ENCODE measurements around the gene GASK1A.
"Not testable (repeated sequence)": the region's sequence is repeated elsewhere in the genome, so short reads cannot be mapped to it uniquely, and the experiment has no call there.

GASK1A gene

DNA sequence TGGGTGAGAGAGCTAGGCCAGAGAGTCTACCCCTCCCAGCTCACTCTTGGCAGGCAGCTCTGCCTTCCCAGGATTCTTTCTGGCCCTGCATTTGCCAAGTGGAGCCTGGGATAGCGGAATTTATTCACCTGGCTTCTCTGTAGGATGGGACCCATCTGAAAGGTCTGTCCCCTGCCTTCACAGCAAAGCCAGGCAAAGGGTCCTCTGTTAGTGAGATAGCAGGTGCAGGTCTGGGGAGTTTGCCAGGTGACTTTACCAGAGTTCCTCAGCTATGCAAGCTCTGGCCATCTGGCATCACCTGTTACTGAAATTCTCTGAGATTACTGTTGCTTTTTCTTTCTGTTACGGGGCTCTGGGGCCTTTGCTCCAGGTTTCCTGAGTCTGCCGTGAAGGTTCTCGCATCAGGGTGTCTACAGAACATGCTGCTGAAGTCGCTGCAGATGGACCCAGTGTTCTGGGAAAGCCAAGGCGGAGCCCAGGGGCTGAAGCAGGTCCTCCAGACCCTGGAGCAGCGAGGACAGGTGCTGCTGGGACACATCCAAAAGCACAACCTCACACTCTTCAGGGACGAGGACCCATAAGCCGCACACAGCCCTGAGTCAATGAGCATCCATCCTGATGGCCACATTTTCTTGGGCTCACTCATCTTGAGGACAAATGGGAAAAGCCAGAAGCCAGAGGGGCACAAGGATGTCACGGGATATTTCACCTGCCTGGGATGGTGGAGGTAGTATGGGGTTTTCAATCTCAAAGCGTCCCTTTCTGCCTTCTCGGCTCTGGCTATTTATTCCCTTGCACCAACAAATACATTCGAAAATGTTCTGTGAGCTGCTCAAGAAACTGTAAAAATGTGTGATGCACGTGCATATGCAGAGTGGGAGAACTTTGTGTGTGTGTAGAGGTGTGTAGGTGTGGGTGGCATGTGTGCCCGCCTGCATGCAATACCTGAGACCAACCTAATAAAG lies 77.0 kb downstream of the GASK1A start:
- DNase-seq (ENCODE audit: extremely low read depth in 1 of 2, low read depth in 1 of 2): no peak

DNA sequence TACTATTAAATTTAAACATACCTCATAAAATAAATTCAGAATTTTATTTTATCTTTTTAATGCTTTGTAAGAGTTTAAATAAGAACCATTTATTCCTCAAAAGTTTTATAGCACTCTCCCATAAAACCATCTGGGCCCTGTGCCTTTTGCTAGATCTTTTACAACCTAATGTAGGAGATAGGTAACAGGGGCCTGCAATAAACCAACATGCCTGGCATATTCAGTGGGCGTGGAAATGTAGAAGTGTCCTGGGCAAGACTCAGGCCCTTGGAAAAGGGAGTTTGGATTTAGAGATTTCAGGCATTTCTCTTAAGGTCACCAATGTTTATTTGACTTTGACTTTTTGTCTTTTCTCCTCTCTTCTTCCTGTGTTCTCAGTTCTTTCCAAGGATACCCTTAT lies 80.3 kb downstream of the GASK1A start:
- DNase-seq (ENCODE audit: extremely low read depth in 1 of 2, low read depth in 1 of 2): no peak

DNA sequence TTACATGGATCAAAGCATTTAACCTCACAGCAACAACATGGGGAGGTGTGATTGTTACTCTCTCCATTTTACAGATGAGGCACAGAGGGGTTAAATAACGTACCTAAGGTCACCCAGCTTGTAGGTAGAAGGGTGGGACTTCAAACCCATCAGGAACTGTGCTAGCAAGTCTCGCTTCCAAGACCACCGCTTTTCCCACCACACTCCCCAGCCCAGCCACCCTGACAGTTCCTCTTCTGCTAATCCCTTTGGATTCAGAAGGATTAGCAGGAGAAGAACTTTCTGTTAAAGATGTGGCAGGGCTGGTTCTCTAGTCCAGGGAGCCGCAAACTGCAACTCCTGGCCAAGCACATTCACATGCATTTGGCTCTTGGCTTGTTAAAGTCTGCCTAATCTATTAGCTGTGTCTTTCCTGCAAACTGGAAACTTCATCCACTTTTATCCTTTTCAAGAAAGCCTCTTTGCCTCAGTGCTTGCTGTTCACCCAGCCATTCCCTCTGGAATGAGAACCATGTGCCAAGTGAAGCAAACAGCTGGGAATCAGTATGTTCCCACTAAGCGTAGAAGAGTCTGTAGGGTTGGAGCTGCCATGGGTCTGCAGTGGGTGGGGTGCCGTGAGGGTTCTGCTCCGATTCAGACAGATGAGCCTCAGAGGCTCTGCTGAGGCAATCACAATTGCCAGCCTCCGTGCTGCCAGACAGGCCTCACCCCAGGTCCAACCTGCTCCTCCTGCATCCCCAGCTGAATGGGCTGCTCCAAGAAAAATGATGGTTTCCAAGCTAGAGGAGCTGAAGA lies 82.2 kb downstream of the GASK1A start:
- no peak for DNase-seq (ENCODE audit: extremely low read depth in 1 of 2, low read depth in 1 of 2)

DNA sequence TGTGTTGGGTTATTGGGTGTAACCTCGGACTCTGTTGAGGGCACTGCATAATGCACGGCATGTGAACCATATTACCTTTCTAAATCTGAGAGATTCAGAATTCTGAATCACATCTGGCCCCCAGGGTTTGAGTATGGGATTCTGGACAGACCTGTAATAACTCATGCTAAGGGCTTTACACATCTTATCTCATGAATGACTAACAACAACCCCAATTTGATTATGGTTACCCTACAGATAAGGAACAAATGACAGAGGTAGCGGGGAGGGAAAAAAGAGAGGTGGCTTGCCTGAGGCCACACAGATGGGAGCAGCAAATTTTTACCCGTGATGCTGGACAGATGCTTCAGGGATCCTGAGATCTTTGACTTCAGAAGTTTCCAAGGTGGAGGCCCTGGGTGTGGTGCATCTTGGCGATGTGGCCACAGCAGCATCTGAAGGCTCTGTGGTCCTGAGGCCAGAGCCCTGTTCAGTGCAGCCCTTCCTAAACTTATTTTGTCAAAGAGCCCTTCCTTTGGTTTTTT lies 83.0 kb downstream of the GASK1A start:
- DNase-seq (ENCODE audit: extremely low read depth in 1 of 2, low read depth in 1 of 2): no peak

DNA sequence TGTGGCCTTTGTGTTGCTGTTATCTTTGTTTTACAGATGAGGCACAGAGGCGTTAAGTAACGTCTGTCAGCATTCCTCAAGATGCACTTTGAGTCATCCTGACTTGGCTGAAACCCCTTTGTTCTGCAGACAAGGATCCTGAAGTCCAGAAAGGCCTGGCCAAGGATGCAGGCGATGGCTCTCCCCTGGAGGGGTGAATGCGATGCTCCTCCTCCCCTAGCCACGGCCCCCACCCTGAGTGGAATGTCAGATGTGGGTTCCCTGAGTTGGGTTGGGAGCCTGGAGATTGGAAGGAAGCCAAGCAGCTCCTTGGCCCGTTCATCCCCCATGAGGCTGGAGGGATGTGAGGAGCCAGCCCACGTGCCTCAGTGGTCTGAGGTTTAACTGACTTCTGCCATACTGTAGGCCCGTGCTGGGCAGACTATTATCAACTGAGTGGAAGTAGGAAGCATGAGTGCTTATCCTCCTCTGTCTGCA lies 83.5 kb downstream of the GASK1A start:
- DNase-seq (ENCODE audit: extremely low read depth in 1 of 2, low read depth in 1 of 2): no peak

DNA sequence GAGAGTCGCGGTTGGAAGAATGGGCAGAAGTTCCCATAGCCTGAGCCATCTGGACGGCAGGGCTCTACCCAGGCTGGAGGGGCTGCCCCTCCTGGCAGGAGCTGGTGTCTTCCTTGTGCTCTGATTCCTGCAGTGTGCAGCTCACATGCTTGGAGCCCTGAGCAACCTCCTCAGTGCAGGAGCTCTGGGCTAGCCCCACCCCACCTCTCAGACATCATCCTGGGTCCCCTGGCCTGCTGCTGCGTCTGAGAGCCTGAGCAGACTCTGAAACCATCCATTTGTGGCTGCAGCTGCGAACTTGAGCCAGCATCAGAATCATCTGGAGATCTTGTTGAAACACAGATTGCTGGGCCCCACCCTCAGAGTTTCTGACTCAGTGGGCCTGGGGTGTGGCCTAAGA lies 84.0 kb downstream of the GASK1A start:
- DNase-seq (ENCODE audit: extremely low read depth in 1 of 2, low read depth in 1 of 2): no peak

DNA sequence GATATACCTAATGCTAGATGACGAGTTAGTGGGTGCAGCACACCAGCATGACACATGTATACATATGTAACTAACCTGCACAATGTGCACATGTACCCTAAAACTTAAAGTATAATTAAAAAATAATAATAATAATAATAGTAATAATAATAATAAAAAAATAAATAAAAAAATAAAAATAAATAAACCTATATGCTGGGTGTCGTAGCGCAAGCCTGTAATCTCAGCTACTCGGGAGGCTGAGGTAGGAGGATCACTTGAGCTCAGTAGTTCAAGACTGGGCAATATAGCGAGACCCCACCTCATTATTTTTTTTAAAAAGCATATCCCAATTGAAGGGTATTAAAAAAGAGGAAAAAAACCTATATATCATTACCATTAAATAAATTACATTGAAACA lies 91.6 kb downstream of the GASK1A start:
- DNase-seq (ENCODE audit: extremely low read depth in 1 of 2, low read depth in 1 of 2): not testable (repeated sequence)

DNA sequence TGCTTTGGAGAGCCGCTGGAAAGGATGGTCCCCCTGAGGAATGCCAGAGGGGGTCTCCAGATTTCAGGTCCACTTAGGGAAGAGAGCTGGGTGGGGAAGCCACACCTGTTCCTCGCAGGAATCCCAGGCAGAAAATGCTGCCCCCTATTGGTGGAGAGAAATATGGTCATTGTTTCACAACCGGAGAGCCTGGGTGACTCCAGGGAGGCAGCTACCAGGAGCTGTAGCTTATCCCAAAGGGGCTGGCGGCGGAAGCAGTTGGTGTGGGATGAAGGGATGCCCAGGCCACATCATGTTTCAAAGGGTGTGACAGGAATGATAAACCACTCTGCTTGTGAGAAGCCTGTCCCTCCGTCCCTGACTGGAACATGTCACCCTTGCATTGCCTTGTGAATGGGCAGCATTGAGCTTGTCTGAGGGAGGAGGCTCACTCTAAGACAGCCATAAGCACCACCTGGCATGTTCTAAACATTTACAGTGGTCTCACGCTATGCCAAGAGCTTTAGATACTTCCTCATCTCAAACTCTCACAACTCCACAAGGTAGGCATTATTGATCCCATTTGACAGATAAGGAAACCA lies 92.3 kb downstream of the GASK1A start:
- DNase-seq (ENCODE audit: extremely low read depth in 1 of 2, low read depth in 1 of 2): no peak

DNA sequence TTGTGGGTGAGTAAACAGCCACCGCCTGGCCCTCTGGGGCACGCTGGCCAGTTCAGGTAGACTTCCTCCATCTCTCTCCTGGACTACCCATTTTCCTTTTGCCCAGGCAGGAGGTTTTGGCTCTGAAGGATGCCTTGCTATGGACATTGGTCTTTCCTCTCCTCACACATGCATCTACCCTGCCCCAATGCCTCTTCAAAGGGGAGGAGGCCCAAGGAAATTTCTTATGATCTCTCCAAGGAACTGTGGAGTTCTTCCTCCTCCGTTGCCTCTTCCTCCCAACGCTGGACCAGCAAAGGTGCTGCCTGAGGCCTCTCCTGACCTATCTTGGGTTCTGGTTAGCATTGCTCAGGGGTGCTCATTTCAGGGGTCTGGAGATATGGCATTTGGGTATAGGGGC lies 93.2 kb downstream of the GASK1A start:
- no peak for DNase-seq (ENCODE audit: extremely low read depth in 1 of 2, low read depth in 1 of 2)

DNA sequence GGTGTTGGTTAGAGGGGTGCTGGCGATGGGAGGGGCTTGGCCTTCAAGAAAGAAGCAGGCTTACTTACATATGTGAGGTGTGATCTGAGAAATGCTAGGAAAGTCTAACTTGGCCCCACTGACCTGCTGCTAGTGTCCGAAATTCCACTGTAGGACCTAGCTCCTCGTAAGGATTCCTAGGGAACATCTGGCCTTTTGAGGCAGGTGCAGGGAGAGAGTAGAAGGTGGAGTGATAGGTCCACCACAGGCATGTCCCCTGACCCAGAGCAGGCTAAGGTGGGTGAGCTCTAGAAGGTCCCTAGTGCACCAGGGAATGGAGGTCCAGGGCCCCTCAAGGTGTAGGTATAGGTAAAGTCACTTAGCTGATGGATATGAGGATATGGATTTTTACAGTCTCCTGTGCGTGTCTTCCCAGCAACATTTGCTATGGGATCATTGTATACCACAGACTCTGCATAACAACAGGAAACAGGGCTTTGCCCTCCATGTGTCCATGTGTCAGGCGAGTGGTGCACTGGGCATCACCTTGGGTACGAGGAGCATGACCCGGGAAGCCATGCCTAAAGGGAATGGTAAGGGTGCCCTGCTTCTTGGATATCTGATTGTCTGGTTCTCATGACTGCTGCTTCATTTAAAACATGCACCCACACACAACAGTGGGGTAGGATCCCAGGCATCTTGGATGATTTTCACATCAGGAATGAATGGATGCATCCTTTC lies 94.2 kb downstream of the GASK1A start:
- DNase-seq (ENCODE audit: extremely low read depth in 1 of 2, low read depth in 1 of 2): no peak

DNA sequence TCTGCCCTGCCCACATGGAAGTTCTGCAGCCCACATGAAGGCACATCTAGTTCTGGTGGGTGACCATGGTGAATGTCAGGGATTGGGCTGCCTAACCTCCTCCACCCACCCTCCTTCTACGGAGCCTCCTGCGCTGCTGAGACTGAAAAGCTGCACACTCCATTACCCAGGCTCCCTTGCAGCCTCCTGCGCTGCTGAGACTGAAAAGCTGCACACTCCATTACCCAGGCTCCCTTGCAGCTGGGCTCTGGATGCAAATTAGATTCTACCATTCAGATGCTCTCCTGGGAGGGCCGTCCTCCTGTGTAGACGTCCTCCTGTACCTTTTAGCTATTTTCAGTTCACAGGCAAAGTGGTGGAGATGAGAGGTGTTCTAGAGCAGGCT lies 94.7 kb downstream of the GASK1A start:
- no peak for DNase-seq (ENCODE audit: extremely low read depth in 1 of 2, low read depth in 1 of 2)

DNA sequence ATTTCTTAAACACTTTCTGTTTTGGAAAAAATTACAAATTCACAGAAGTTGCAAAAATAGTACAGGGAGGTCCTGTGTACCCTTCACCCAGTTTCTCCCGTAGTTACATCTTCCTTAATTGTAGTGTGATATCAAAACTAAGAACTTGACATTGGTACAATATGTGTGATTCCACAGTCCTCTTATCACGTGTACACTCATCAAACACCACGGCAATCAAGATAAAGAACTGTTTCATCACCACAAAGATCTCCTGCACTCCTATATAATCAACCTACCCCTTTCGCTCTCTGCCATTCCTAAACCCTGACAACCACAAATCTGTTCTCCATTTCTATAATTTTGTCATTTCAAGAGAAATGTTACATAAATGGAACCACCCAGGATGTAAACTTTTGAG lies 95.4 kb downstream of the GASK1A start:
- DNase-seq (ENCODE audit: extremely low read depth in 1 of 2, low read depth in 1 of 2): no peak

DNA sequence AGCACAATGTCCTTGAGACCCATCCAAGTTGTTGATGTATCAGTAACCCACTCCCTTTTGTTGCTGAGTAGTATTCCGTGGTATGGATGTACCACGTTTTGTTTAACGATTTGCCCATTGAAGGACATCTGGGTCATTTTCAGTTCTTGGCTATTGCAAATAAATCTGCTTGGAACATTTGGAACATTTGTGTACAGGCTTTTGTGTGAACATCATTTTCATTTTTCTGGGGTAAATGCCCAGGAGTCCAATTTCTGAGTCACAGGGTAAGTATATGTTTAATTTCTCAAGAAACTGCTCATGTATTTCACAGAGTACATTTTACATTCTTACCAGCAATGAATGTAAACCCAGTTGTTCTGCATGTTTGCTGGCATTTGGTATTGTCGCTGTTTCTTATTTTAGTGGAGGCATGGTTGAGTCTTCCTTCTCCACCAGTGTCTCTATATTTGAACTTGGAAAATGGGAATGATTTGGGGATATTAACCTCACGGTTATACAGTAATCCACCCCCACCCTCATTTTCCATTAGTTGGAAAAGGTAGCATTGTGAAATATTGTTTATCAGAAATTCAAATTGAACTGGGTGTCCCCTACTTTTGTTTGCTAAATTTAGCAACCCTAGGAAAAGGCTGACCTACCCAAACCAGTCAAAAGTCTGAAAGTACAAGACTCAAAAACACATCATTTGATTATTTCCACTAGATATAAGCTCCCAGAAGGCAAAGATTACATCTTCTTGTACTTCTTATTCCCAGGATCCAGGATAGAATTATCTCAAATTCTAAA lies 96.0 kb downstream of the GASK1A start:
- no peak for DNase-seq (ENCODE audit: extremely low read depth in 1 of 2, low read depth in 1 of 2)

DNA sequence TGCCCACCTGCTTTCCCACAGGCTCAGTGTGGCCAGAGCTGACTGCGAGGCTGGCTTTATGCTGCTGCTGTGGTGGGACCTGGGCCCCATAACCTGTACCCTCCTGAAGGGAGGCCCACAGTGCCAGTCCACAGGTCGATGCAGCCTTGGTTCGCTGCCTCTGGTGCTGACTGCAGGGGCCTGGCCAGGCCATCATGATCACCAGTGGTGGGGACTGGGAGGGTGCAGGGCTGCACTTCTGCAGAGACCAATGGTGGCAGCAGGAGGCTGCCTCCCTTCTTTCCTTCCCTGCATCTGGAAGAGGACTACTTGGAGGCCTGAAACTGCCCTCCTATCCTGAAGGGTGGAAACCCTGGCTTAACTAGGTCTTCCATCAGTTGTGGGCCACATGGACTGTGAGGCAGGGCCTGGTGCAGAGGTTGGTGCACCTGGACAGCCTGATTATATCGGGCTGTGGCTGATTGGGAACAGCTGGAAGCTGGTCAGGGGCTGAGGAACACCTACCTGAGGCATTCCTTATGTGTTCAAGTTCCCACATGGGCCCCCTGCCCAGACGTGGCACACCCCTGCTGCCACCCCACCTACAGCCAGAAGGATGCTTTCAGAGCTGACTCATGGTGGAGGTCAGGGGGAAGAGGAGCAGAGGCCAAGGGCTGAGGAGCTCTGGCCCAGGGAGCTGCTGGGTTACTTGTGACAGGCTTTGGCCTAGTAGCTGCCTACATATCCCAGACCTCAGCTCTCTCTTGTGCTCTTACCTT lies 97.0 kb downstream of the GASK1A start:
- DNase-seq (ENCODE audit: extremely low read depth in 1 of 2, low read depth in 1 of 2): no peak

DNA sequence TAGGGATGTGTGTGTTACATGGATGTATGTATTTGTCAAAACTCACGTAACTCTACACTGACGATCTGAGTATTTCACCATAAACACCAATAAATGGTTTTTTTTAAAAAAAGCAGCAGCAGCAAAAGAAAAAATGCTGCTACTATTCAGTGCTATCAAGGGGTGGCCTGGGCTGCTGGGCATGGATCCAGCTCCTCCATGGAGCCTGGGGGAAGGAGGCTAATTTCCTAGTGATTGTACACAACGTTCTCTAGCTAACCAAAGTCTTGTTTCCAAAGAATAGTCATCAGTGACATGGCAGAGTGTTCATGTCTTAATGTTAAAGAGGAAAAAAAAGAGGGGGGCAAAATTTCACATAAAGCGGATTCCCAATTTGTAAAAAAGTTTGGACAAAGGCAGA lies 97.7 kb downstream of the GASK1A start:
- DNase-seq (ENCODE audit: extremely low read depth in 1 of 2, low read depth in 1 of 2): no peak

DNA sequence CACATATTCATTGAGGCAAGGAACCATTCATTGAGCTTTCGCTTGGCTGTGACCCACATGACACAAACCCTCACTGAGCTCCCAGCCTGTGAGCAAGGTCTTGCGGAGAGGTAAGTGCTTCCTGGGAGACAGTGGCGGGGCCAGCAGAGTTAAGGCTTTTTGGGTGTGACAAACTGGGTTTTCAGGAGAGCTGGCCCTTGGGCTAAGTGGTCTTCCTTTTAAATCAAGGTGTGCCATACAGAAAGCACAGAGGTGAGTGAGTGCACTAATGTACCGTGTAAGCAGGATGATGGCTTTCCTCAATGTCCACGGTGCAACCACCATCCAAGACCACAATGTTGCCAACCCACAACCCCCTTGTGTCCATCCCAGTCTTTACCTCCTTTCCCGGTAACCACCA lies 98.2 kb downstream of the GASK1A start:
- DNase-seq (ENCODE audit: extremely low read depth in 1 of 2, low read depth in 1 of 2): no peak

DNA sequence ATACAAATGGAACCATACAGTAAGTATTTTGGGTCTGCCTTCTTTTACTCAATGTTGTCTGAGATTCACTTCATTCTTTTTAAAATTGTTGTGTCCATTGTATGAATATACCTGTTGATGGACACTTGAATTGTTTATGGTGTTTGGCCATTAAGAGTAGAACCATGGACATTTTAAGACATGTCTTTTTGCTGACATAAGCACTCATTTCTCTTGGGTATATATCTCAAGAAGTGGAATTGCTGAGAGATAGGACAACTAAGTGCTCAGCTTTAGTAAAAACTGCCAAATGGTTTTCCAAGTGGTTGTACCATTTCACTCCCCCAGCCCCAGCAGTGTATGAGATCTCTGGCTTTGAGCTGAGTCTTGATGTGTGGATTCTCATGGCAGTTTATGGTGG lies 98.6 kb downstream of the GASK1A start:
- DNase-seq (ENCODE audit: extremely low read depth in 1 of 2, low read depth in 1 of 2): no peak

DNA sequence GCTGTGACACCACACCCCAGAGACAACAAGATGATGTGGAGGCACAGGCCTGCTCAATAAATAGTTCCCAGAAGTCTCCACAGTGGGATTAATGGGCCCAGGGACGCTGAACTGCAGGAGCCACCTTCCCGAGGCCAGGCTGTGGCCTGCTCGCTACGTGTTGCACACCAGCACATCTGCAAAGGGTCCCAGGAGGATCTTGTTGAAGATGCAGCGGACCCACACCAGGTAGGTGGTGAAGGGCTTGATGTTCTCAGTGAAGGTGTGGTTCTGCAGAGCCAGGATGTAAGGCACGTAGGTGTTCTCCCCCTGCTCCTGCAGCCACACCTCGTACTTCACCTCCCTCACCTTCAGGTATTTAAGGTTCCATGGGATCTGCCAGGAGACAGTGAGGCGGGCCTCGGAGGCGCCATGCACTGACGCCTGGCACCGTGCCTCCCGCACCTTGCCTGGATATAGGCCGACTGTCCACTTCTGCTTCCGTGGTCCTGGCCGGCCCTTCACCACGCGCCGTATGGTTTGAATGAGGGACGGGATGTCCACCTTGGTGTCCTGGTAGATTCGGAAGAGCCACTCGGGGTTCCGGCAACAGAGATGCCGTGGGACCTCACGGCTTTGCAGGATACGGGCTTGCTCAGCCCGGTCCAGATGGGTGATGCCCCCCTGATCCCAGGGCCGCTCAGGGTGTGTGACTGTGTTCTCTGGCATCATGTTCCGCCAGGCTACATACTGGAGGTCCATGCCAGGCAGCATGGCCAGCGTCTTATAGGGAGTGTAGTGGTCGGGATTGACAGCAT lies 100.6 kb downstream of the GASK1A start:
- no peak for DNase-seq (ENCODE audit: extremely low read depth in 1 of 2, low read depth in 1 of 2)
